C4-2B (cell line): ENCODE measurements around the gene TRIM46.

Experiments used
- ZFX ChIP-seq: fragments of 450-650 bp; IDR thresholded peaks from 2 replicates; pipeline ENCODE4 v1.6.1; 2017
- TF ChIP-seq, protein P1 (sequence below): fragments of 450-650 bp; conservative IDR thresholded peaks from 2 replicates; pipeline ENCODE4 v1.5.1; 2017; ENCODE audit warnings: mild to moderate bottlenecking

DNA sequence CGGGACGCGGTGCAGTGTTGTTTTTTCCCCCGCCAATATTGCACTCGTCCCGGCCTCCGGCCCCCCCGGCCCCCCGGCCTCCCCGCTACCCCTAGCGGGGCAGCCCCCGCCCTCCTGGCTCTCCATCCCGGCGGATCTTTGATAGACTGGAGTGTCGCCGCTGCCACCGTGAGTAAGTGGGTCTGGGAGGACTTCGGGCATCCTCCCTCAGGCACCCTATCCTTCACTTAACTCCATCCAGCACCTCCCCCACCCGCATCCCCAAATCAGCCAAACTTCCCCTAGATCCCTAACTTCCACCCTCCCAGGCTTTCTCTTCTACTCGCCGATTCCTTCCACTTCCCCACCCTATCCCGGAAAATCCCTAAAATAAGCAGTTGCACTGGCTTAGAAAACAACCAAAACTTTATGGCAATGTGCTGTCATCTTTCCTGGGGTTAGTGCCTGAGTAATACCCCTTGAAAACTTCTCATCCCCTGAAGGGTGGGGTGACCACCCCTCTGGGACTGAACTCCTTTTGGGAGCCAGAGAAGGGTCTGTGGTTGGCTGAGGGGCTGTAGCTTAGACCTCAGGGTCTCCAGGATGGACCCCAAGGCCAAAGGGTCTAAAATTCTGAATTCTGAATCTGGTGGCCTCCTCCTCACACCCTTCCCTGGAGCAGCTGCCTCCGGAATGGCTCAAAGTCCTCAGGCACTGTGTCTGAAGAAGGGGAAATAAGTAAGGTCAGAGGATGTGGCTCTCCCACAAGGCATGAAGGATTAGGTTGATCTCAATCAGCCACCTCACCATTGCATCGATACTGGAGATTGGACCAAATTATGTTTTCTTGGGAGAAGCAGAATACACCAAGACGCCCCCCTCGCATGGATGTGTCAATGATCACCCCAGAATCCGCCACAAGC is 21.8 kb downstream of the TRIM46 start:
- TF ChIP-seq, protein P1, sequence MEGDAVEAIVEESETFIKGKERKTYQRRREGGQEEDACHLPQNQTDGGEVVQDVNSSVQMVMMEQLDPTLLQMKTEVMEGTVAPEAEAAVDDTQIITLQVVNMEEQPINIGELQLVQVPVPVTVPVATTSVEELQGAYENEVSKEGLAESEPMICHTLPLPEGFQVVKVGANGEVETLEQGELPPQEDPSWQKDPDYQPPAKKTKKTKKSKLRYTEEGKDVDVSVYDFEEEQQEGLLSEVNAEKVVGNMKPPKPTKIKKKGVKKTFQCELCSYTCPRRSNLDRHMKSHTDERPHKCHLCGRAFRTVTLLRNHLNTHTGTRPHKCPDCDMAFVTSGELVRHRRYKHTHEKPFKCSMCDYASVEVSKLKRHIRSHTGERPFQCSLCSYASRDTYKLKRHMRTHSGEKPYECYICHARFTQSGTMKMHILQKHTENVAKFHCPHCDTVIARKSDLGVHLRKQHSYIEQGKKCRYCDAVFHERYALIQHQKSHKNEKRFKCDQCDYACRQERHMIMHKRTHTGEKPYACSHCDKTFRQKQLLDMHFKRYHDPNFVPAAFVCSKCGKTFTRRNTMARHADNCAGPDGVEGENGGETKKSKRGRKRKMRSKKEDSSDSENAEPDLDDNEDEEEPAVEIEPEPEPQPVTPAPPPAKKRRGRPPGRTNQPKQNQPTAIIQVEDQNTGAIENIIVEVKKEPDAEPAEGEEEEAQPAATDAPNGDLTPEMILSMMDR, result no peak
- no peak for TF ChIP-seq ZFX
